HEK293 (cell line): ENCODE data around the gene NDOR1.

ENCODE experiments used
- CTCF ChIA-PET: fragments of 350-600 bp; formaldehyde crosslinking; extraction: SDS; loops from one replicate; lab custom pipeline; 2021; ENCODE audit warnings: antibody characterized with exemption; lab: Yijun Ruan, JAX
- POLR2A ChIA-PET: fragments of 300-600 bp; formaldehyde crosslinking; extraction: SDS; loops from one replicate; lab custom pipeline; 2020; ENCODE audit warnings: antibody characterized with exemption, inconsistent platforms; lab: Yijun Ruan, JAX
- H3K27ac ChIP-seq: fragments of 200-500 bp; sonication (Bioruptor generic); 2 replicates; pipeline ENCODE4 v1.5.1; 2014; ENCODE audit warnings: low read depth, low read length, control low read depth, inconsistent platforms; ENCODE audit errors: extremely low read depth
- H3K36me3 ChIP-seq, 2 experiments: fragments of 200-500 bp in 1 of 2; sonication (Bioruptor generic) in 1 of 2; 1 replicate in 1 of 2; 2 replicates in 1 of 2; pipeline ENCODE4 v1.5.1; 2014 to 2017; ENCODE audit warnings: inconsistent platforms in 2 of 2, low read length in 2 of 2; ENCODE audit not compliant: control insufficient read depth in 2 of 2, insufficient read depth in 1 of 2
- H3K4me1 ChIP-seq: fragments of 200-500 bp; sonication (Bioruptor generic); 2 replicates; pipeline ENCODE4 v1.5.1; 2014; ENCODE audit warnings: mild to moderate bottlenecking, low read length, inconsistent platforms; ENCODE audit not compliant: control insufficient read depth, insufficient read depth
- H3K4me3 ChIP-seq: 2 replicates; pipeline ENCODE4 v1.5.1; 2011; ENCODE audit warnings: low read depth, mild to moderate bottlenecking, control low read depth, low read length, moderate library complexity
- H3K9me3 ChIP-seq: fragments of 200-500 bp; sonication (Bioruptor generic); 2 replicates; pipeline ENCODE4 v1.5.1; 2014; ENCODE audit warnings: low read depth, low read length, inconsistent platforms; ENCODE audit not compliant: control insufficient read depth, insufficient read depth
- KLF7 ChIP-seq: fragments of 450-650 bp; formaldehyde crosslinking; IDR thresholded peaks from 2 replicates; pipeline ENCODE4 v1.5.1; 2016; ENCODE audit warnings: missing biosample characterization, missing genetic modification characterization, borderline replicate concordance
- MEIS1 ChIP-seq: sonication (generic); formaldehyde crosslinking; IDR thresholded peaks from 2 replicates; pipeline ENCODE4 v1.8.1; 2022; ENCODE audit warnings: missing genetic modification reagents, mild to moderate bottlenecking, borderline replicate concordance
- OVOL3 ChIP-seq: fragments of 450-650 bp; formaldehyde crosslinking; IDR thresholded peaks from 2 replicates; pipeline ENCODE4 v1.5.1; 2016; ENCODE audit warnings: missing biosample characterization, missing genetic modification characterization
- PRDM2 ChIP-seq: fragments of 450-650 bp; formaldehyde crosslinking; IDR thresholded peaks from 2 replicates; pipeline ENCODE4 v1.5.1; 2016; ENCODE audit warnings: missing biosample characterization, missing genetic modification characterization, borderline replicate concordance
- SP2 ChIP-seq: fragments of 450-650 bp; formaldehyde crosslinking; IDR thresholded peaks from 2 replicates; pipeline ENCODE4 v1.5.1; 2016; ENCODE audit warnings: missing biosample characterization, missing genetic modification characterization
- ZNF146 ChIP-seq: fragments of 450-650 bp; formaldehyde crosslinking; IDR thresholded peaks from 2 replicates; pipeline ENCODE4 v1.5.1; 2016; ENCODE audit warnings: missing biosample characterization, missing genetic modification characterization
- ZNF169 ChIP-seq: fragments of 450-650 bp; formaldehyde crosslinking; IDR thresholded peaks from 2 replicates; pipeline ENCODE4 v1.5.1; 2016; ENCODE audit warnings: missing biosample characterization, missing genetic modification characterization
- ZNF423 ChIP-seq: fragments of 450-650 bp; formaldehyde crosslinking; IDR thresholded peaks from 2 replicates; pipeline ENCODE4 v1.5.1; 2016; ENCODE audit warnings: missing biosample characterization, missing genetic modification characterization
- ZNF626 ChIP-seq: fragments of 450-650 bp; sonication (Bioruptor Pico); formaldehyde crosslinking; IDR thresholded peaks from 2 replicates; pipeline ENCODE4 v1.5.1; 2018; ENCODE audit warnings: missing biosample characterization, missing genetic modification characterization, inconsistent platforms
- ZNF76 ChIP-seq: fragments of 450-650 bp; formaldehyde crosslinking; IDR thresholded peaks from 2 replicates; pipeline ENCODE4; 2016; ENCODE audit warnings: low read depth, missing biosample characterization, missing genetic modification characterization, borderline replicate concordance
- TF ChIP-seq, protein P1 (sequence below): fragments of 450-650 bp; formaldehyde crosslinking; IDR thresholded peaks from 2 replicates; pipeline ENCODE4 v1.5.1; 2016; ENCODE audit warnings: missing biosample characterization, missing genetic modification characterization

Gene NDOR1

GRCh38 chr9:137201205-137201868 lies 4.2 kb upstream of the NDOR1 start (continued):
- TF ChIP-seq ZNF169 = no peak

GRCh38 chr9:137202966-137203365 lies 2.5 kb upstream of the NDOR1 start:
- CTCF ChIA-PET = interaction anchor here (0.6 to 1.5 kb wide), 2 partner anchors 84 to 207 kb away, joined by 3 read pairs; no protein-coding TSS in a partner anchor
- POLR2A ChIA-PET = interaction anchor here (0.7 to 16.6 kb wide), 5 partner anchors 13 to 117 kb away, joined by 3 to 304 read pairs (median 22); partner anchors contain the start of genes ANAPC2, CYSRT1, MAN1B1 and RNF208
- no peak overlapping the region for H3K4me3 ChIP-seq
- no peaks in the 10 kb centered on the region for H3K9me3 ChIP-seq
- H3K4me1 ChIP-seq = peaks cover 9% of the 10 kb centered on the region
- H3K27ac ChIP-seq = no peak overlapping the region
- TF ChIP-seq OVOL3 (tag by site-specific recombination) (no peak), ZNF423 (tag by site-specific recombination) (no peak), ZNF76 (tag by site-specific recombination) (no peak), KLF7 (tag by site-specific recombination) (no peak), SP2 (no peak), MEIS1 (no peak), ZNF626 (tag by site-specific recombination) (no peak)
- TF ChIP-seq, protein P1, sequence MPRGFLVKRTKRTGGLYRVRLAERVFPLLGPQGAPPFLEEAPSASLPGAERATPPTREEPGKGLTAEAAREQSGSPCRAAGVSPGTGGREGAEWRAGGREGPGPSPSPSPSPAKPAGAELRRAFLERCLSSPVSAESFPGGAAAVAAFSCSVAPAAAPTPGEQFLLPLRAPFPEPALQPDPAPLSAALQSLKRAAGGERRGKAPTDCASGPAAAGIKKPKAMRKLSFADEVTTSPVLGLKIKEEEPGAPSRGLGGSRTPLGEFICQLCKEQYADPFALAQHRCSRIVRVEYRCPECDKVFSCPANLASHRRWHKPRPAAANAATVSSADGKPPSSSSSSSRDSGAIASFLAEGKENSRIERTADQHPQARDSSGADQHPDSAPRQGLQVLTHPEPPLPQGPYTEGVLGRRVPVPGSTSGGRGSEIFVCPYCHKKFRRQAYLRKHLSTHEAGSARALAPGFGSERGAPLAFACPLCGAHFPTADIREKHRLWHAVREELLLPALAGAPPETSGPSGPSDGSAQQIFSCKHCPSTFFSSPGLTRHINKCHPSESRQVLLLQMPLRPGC (tag by site-specific recombination) = no peak
- peaks cover under 1 to 15% of the 10 kb centered on the region in 2 experiments; a peak in 2 of 3 replicates for H3K36me3 ChIP-seq

DNA sequence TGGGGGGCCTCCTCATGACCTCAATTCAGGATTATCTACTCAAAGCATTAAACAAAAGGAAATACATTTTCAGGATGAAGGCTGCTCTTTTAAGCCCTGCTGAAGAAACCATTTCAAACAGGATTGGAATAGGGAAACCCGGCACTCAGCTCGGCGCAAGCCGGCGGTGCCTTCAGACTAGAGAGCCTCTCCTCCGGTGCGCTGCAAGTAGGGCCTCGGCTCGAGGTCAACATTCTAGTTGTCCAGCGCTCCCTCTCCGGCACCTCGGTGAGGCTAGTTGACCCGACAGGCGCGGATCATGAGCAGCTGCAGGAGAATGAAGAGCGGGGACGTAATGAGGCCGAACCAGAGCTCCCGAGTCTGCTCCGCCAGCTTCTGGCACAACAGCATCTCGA lies 772 bp upstream of the NDOR1 start:
- ChIA-PET POLR2A (interaction anchor here (0.7 to 16.6 kb wide), 9 partner anchors 15 to 476 kb away, joined by 3 to 304 read pairs (median 4); partner anchors contain the start of genes ANAPC2, CLIC3, CYSRT1 and RNF208), CTCF (interaction anchor here (0.6 to 1.8 kb wide), 6 partner anchors 12 to 83 kb away, joined by 3 to 7 read pairs (median 5); partner anchors contain the start of gene RNF208)
- Histone ChIP-seq H3K4me3 (peak overlapping the region; percentile 92), H3K36me3 (peaks cover 7 to 24% of the 10 kb centered on the region in 2 experiments; a peak in 2 of 3 replicates), H3K27ac (peak overlapping the region; percentile 61; the same call in 1 of the 2 replicates), H3K4me1 (peaks cover 7% of the 10 kb centered on the region), H3K9me3 (no peaks in the 10 kb centered on the region)
- no peak for TF ChIP-seq ZNF626 (tag by site-specific recombination)
- TF ChIP-seq ZNF146 (tag by site-specific recombination) = no peak
- TF ChIP-seq PRDM2 (tag by site-specific recombination) = 0 out of 2 replicates have a peak, but pooled peaks have one; percentile 29
